IPS-11a (cell line): ENCODE measurements around the gene PTGR3.

Source experiments
- H3K4me3 ChIP-seq: one replicate; pipeline ENCODE4 v1.5.1; 2013; ENCODE audit warnings: low read depth, low read length, control low read depth

Gene PTGR3

DNA sequence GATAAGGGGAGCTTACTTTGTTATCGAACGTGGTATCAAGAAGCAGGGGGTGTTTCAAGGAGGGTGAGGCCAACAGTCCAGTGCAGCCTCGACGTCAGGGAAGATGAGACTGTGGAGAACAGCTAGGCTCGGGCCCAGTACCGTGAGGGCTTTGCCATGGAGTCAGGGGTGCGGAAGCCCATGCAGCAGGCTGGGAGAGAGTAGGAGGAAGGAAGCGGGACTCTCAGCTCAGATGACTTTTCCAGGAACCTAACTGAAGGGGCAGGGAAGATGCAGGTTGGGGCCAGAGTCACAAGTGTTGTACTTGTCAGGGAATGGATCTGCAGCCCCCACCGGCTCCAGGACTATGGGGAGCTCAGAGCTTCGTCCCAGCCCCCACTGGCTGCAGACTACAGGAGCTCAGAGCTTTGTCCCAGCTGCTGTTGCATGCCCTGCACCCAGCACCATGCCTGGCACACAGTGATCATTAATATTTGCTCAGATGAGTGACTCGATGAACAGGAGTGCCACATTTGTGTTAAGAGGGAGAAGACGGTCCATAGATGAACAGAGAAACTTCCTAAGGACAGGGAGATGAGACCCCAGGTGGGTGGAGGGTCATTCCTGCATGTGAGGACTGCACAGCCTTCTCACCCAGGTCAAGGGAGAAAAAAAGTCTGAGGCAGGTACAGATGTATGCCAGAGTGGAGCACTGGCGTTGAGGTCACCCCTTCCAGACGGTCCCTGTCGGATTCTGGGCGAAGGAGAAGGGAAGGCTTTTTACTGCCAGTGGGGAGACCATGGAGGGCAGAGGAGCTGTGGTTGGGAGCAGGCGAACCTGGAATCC, 36.4 kb downstream of the PTGR3 start:
- H3K4me3 ChIP-seq, result no peak overlapping the region

DNA sequence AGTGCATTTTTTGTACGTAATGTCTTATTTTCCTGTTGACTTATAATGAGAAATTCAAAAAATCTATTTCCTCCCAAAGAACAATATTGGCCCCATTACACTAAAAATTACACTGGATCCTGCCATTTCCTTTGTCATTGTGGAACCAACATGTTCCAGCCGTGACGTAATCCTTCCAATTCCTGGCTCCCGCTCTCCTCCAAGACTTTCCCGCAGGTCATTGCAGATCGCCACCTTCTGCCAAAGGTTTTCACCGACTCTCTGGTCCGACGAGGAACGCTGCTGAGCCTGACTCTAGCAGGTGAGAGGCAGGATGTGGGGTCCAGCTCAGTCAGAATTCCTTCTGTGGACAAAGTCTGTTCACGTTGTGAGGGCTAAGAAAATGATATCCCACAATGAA, 38.0 kb downstream of the PTGR3 start:
- no peak overlapping the region for H3K4me3 ChIP-seq

GRCh38 chr18:75170022-75170789, 38.7 kb downstream of the PTGR3 start:
- H3K4me3 ChIP-seq, result no peak overlapping the region

- no peak overlapping the region for H3K4me3 ChIP-seq
Measured at GRCh38 chr18:75169411-75169810, 39.5 kb downstream of the PTGR3 start.

GRCh38 chr18:75168619-75169018, 40.3 kb downstream of the PTGR3 start:
- H3K4me3 ChIP-seq, result no peak overlapping the region

DNA sequence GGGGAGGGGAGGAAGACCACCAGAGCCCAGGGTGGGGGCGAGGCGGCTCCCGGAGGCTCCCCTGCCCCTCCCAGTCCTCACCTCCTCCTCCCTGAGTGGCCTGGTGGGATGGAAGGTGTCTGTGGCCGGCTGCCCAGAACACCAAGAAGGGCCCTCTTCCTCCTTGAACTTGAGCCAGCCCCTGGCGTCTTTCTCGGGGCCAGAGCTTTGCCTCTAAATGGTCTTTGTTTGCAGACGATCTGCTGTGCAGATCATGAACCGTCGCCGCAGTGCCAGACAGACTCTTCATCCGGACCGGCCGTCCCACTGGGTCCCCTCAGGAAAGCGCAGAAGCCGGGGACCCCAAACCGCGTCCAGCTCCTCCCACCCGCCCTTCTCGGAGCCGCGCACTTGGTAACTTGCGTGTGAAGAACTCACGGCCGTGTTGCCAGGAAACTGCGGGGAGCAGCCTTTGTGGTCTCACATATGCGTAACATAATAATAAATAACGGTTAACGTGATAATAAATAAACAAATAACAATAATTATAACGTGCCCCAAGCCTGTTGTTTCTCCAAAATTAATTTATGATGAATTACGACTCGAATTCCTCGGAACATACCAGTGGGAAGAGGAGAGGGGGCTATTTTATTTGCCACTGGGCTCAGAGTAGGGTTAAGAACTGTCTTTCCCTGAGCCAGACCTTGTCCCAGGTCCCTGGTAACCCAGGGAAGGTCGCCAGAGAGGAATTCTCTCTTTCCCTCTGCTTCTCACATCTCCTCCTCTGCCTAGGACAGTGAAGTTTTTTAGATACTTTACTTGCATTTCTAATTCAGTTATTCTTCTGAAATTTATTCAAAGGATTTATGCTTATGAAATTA, 41.0 kb downstream of the PTGR3 start:
- H3K4me3 ChIP-seq, result no peak overlapping the region

- H3K4me3 ChIP-seq, result no peak overlapping the region
Measured at GRCh38 chr18:75167137-75167536, 41.8 kb downstream of the PTGR3 start.

DNA sequence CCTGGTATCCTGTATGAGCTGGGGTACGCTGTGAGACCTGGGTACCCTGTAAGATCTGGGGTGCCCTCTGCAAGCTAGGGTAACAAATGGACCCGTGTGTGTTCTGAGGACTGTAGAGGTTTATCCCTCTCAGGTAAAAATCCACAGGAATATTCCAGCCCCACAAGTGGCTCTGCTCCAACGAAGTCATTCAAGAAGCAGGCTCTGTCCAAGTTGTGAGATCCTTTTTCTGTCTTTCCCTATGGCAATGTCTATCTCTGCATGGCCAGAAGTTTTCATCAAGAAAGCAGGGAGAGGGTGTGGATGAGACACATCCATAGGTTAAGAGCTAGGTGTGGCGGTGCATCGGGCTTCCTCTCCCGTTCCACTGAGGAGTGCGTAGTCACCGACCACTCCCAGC, 43.0 kb downstream of the PTGR3 start:
- no peak overlapping the region for H3K4me3 ChIP-seq

DNA sequence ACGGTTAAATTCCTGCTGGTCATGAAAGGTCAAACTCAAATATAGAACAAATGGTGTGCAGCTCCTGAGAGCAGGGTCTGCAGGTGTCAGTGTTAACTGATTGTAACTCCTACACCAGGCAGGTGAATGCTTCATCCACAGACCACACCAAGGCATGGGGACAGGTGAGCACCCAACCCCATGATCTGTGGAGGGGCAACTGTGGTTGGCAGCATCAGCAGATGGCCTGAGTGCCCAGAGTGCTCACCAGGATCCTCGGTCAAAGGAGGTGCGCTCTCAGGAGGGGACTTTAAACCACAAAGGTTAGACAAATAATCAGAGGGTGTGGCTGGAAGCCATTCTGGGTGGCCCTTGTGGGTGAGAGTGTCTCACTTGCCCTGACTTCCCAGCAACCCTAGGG, 44.5 kb downstream of the PTGR3 start:
- no peak overlapping the region for H3K4me3 ChIP-seq

GRCh38 chr18:75163736-75164135, 45.2 kb downstream of the PTGR3 start:
- H3K4me3 ChIP-seq, result no peak overlapping the region

DNA sequence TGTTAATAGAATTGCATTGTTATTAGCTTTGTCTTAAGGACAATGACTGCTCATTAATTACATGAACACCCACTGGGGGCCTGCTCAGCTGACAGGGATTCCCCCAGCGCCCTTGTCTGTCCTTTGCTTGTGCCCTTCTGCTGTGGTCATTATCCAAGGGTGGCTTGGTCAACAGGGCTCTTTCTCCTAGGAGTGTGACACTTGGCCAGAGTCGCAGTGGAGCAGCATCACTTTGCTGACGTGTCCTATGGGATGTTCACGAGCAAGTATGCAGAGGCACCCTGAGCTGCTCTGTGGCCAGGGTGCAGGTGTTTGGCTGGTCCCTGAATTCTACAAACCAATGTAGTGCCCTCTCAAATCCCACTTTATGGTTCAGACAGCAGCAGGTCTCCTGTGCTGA, 46.0 kb downstream of the PTGR3 start:
- H3K4me3 ChIP-seq, result no peak overlapping the region

GRCh38 chr18:75162467-75162866, 46.5 kb downstream of the PTGR3 start:
- H3K4me3 ChIP-seq, result no peak overlapping the region

DNA sequence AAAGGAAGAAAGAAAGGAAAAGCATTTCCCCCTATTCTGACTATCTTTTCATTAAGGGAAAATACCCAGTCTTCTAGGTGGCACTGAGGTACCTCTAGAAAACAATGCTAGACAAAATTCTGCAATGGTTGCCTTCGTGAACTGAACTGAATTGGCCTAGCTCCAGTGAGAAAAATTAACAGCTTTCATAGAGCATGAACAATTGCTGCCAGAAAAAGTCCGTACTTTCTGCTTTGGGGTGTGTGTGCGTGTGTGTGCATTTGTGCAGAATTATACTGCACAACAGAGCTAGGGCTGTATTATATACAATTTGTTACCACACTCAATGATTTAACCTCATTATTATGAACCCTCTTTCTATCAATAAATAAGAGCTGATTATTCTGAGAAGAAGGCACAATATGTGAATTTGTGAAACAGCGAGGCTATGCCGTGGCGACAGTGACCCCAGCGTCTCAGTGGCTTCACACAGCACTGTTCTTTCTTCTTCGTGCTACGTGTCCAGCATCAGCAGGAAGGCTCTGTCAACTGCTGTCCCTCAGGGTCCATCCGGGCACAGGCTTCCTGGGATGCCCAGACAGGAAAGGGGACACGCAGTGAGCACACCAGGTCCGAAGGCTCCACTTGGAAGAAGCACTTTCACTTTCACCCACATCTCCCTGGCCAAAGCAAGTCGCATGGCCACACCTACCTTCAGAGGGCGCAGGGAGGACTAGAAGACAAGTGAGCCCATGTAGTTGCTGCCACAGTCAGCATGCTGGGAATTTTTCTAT, 47.5 kb downstream of the PTGR3 start:
- no peak overlapping the region for H3K4me3 ChIP-seq

DNA sequence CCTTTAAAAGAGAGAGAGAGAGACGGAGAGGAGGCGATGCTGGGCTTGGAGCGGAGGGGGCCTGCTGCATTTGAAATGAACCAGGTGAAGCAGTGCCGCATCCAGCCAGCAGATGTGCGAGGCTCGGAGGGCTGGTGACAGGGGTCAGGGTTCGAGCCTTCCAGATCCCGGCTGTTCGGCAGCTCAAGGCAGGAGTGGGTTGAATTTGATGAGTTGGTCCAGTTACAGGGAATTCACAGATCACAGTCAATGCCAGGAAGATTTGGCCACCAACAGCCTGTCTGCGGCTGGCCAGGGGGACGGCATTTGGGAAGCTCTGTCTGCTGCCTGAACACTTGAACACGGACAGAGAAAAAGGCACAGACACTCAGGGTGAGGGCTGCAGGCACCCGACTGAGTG, 48.6 kb downstream of the PTGR3 start:
- H3K4me3 ChIP-seq, result no peak overlapping the region

- no peak overlapping the region for H3K4me3 ChIP-seq
Measured at GRCh38 chr18:75159646-75160356, 49.1 kb downstream of the PTGR3 start.

DNA sequence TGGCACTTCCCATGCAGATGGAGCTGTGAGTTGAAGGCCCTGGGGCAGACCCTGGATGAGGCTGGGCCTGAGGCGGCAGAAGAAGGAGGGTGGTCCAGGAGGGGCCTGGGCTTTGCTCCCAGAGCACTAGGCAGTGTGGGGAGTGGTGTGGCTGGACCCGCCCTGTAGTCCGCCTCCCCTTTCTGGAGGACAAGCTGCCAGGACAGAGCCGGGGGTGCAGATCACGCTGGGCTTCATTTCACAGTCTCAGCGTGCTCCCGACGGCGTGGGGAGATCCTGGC, 49.8 kb downstream of the PTGR3 start:
- no peak overlapping the region for H3K4me3 ChIP-seq
